Naive thymus-derived CD8-positive, alpha-beta T cell (primary cell): ENCODE data around the gene RPS15. TPM values are rescaled to one million over a fixed set of nuclear protein-coding genes. Genes with fewer than 3 reads are reported as not detected.
"Not testable (repeated sequence)": the region's sequence is repeated elsewhere in the genome, so short reads cannot be mapped to it uniquely, and the experiment has no call there.

Experiments
- ATAC-seq, 2 donors: fragments of 150-1000 bp; cut with Tn5 transposase in 1 of 2; sonication (Bioruptor Pico), chemical (Tn5 transposase) in 1 of 2; 1 replicate in 1 of 2; 2 replicates in 1 of 2; pipeline ENCODE4 v1.10.0; 2021; ENCODE audit warnings: mild to moderate bottlenecking in 2 of 2, moderate library complexity in 2 of 2
- POLR2A ChIA-PET: fragments of 350-600 bp; sonication (Branson Sonifier 250); formaldehyde crosslinking; loops from one replicate; lab custom pipeline; 2021; ENCODE audit warnings: antibody characterized with exemption; lab: Charles Lee
- DNase-seq, 10 donors: peaks; one replicate each; pipeline versions ENCODE4 v3.0.0 to v3.0.0-alpha.2; 2020 to 2022
- H3K27ac Mint-ChIP-seq, 10 donors: one replicate each; pipeline ENCODE4 v1.8.0; 2020 to 2022; ENCODE audit warnings: mild to moderate bottlenecking in 10 of 10, mixed read lengths in 10 of 10, moderate library complexity in 4 of 10, inconsistent platforms in 1 of 10
- H3K27me3 Mint-ChIP-seq, 5 donors: one replicate each; pipeline ENCODE4 v1.8.0; 2021 to 2022; ENCODE audit warnings: mixed read lengths in 5 of 5
- H3K36me3 Mint-ChIP-seq, 3 donors: one replicate each; pipeline ENCODE4 v1.8.0; 2020 to 2022; ENCODE audit warnings: mixed read lengths in 3 of 3, mild to moderate bottlenecking in 2 of 3, inconsistent platforms in 1 of 3
- H3K4me1 Mint-ChIP-seq, 4 donors: one replicate each; pipeline ENCODE4 v1.8.0; 2021 to 2022; ENCODE audit warnings: mixed read lengths in 4 of 4
- H3K4me3 Mint-ChIP-seq, 10 donors: one replicate each; pipeline ENCODE4 v1.8.0; 2020 to 2022; ENCODE audit warnings: mild to moderate bottlenecking in 10 of 10, mixed read lengths in 10 of 10, moderate library complexity in 6 of 10, inconsistent platforms in 1 of 10
- H3K9me3 Mint-ChIP-seq, 9 donors: one replicate each; pipeline ENCODE4 v1.8.0; 2020 to 2022; ENCODE audit warnings: mixed read lengths in 9 of 9, mild to moderate bottlenecking in 3 of 9, inconsistent platforms in 1 of 9, moderate library complexity in 1 of 9
- polyA plus RNA-seq, 3 donors: library from polyadenylated mRNA; unstranded; fragments of 300-500 nt; fragmentation: Illumina TruSeq; gene quantifications; one replicate each; pipeline ENCODE4 v1.2.3, GENCODE V29; 2021
- total RNA-seq, 8 experiments: library from RNA in 2 of 8; stranded (reverse) in 2 of 8; gene quantifications; one replicate each; pipeline ENCODE4 v1.2.3 and lab custom pipeline; 2021 to 2026

RPS15 gene
- total and polyA plus RNA-seq, 5 experiments from 2014 or later, result 1,886 to 4,304 (median 3,438) TPM

DNA sequence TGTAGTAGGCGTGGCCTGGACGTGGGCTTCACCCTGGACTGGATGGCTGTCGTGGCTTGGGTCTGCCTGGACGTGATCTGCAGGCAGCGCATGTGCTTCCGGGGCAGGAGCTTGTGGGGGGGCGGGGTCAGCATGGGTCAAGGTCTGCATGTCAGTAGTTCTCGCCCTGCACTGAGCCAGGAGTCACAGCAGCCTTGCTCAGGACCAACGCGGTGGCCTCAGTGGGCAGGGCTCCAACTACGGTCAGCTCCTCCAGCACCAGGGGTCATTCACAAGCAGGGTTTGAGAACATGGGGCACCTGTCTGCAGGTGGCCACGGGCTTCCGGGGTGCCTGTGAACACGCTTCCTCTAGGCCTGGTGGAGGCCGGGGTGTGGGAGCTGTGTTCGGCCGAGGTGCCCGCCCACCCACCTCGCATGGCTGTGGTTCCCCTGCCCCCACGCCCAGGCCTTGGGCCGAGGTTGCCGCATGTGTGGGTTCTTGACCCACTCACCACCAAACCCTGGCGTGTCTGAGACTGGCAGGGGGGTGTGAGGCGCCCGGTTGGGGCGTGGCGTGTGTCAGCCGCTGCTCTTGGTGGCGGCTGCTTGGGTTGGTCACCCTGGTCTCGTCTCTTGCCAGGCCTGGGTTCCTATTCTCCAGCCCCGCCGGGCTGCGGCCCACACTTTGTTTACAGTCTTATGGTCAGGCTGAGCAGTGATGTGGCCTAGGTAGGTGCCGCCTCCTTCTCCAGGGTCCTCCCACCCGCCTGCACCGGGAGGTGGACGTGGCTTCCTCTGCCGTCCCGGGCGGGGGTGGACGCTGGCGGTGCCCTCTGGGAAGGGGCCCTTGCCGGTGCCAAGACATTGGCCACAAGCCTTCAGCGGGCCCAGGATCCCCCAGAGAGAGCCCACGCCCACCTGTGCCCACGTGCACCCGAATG is 4.8 kb upstream of the RPS15 start:
- ATAC-seq (no peak), DNase-seq (no peak)
- peaks cover 0 to 2% (median 0%) of the 10 kb centered on the region in 5 donors for H3K27me3 Mint-ChIP-seq
- no peak overlapping the region for H3K27ac Mint-ChIP-seq
- H3K9me3 Mint-ChIP-seq, result no peaks in the 10 kb centered on the region
- POLR2A ChIA-PET, result interaction anchor here (0.9 to 1.2 kb wide), 2 partner anchors 21 to 25 kb away, joined by 3 read pairs; no protein-coding TSS in a partner anchor
- peaks cover 0 to 36% (median 0%) of the 10 kb centered on the region in 3 donors for H3K36me3 Mint-ChIP-seq
- H3K4me3 Mint-ChIP-seq, result no peak overlapping the region
- peaks cover 5 to 9% (median 8%) of the 10 kb centered on the region in 4 donors for H3K4me1 Mint-ChIP-seq

GRCh38 chr19:1434040-1434366 is 4.2 kb upstream of the RPS15 start:
- Mint-ChIP-seq H3K4me3 (no peak overlapping the region), H3K9me3 (no peaks in the 10 kb centered on the region), H3K36me3 (peaks cover 0 to 39% (median 0%) of the 10 kb centered on the region in 3 donors), H3K4me1 (peaks cover 6 to 10% (median 8%) of the 10 kb centered on the region in 4 donors), H3K27me3 (peaks cover 0 to 2% (median 0%) of the 10 kb centered on the region in 5 donors), H3K27ac (no peak overlapping the region)
- no peak for ATAC-seq
- POLR2A ChIA-PET, result interaction anchor here (0.6 kb wide), 1 partner anchor 9 kb away, joined by 3 read pairs; no protein-coding TSS in a partner anchor
- no peak for DNase-seq

- DNase-seq (no peak), ATAC-seq (no peak)
- no peak overlapping the region for H3K27ac Mint-ChIP-seq
- peaks cover 6 to 16% (median 11%) of the 10 kb centered on the region in 4 donors for H3K4me1 Mint-ChIP-seq
- H3K36me3 Mint-ChIP-seq, result peaks cover 0 to 45% (median 3%) of the 10 kb centered on the region in 3 donors
- peak overlapping the region in 1 of 10 donors; percentile 29 for H3K4me3 Mint-ChIP-seq
- peaks cover 0 to 2% (median 0%) of the 10 kb centered on the region in 5 donors for H3K27me3 Mint-ChIP-seq
- H3K9me3 Mint-ChIP-seq, result no peaks in the 10 kb centered on the region
- POLR2A ChIA-PET, result interaction anchor here (0.6 to 1.1 kb wide), 2 partner anchors 9 to 11 kb away, joined by 3 read pairs; no protein-coding TSS in a partner anchor
Observed at GRCh38 chr19:1434577-1435060, 3.6 kb upstream of the RPS15 start.

- DNase-seq (no peak), ATAC-seq (no peak)
- H3K27ac Mint-ChIP-seq, result peak overlapping the region in 1 of 10 donors; percentile 40
- no peaks in the 10 kb centered on the region for H3K9me3 Mint-ChIP-seq
- H3K4me3 Mint-ChIP-seq, result no peak overlapping the region
- peaks cover 6 to 25% (median 16%) of the 10 kb centered on the region in 4 donors for H3K4me1 Mint-ChIP-seq
- POLR2A ChIA-PET, result interaction anchor here (1.1 to 2.6 kb wide), 2 partner anchors 10 to 36 kb away, joined by 3 to 14 read pairs; no protein-coding TSS in a partner anchor
- H3K36me3 Mint-ChIP-seq, result peaks cover 0 to 47% (median 5%) of the 10 kb centered on the region in 3 donors
- peaks cover 0 to 2% (median 0%) of the 10 kb centered on the region in 5 donors for H3K27me3 Mint-ChIP-seq
Observed at GRCh38 chr19:1435378-1435989, 2.7 kb upstream of the RPS15 start.

- no peaks in the 10 kb centered on the region for H3K9me3 Mint-ChIP-seq
- H3K27ac Mint-ChIP-seq, result peak overlapping the region in 9 of 10 donors; percentile 92 to 99 (median 99)
- POLR2A ChIA-PET, result interaction anchor here (0.6 to 2.6 kb wide), 7 partner anchors 10 to 694 kb away, joined by 3 to 14 read pairs (median 3); no protein-coding TSS in a partner anchor
- H3K27me3 Mint-ChIP-seq, result peaks cover 0 to 2% (median 0%) of the 10 kb centered on the region in 5 donors
- peak overlapping the region; percentile 94 to 99 (median 98) for H3K4me3 Mint-ChIP-seq
- ATAC-seq, result no peak
- H3K4me1 Mint-ChIP-seq, result peaks cover 6 to 36% (median 24%) of the 10 kb centered on the region in 4 donors
- peaks cover 0 to 49% (median 11%) of the 10 kb centered on the region in 3 donors for H3K36me3 Mint-ChIP-seq
- no peak for DNase-seq
Observed at GRCh38 chr19:1437609-1438008, 587 bp upstream of the RPS15 start.

GRCh38 chr19:1438933-1439354 is 748 bp downstream of the RPS15 start:
- POLR2A ChIA-PET, result interaction anchor here (0.6 to 1.0 kb wide), 3 partner anchors 14 to 32 kb away, joined by 3 read pairs; no protein-coding TSS in a partner anchor
- peak overlapping the region; percentile 94 to 99 (median 98) for H3K4me3 Mint-ChIP-seq
- H3K27me3 Mint-ChIP-seq, result peaks cover 0 to 2% (median 0%) of the 10 kb centered on the region in 5 donors
- peak overlapping the region in 9 of 10 donors; percentile 85 to 99 (median 99) for H3K27ac Mint-ChIP-seq
- H3K4me1 Mint-ChIP-seq, result peaks cover 6 to 36% (median 25%) of the 10 kb centered on the region in 4 donors
- ATAC-seq, result peak in 1 of 2 donors; percentile 9
- no peaks in the 10 kb centered on the region for H3K9me3 Mint-ChIP-seq
- DNase-seq, result peak in 3 of 10 donors; percentile 24 to 27 (median 25)
- peaks cover 0 to 50% (median 11%) of the 10 kb centered on the region in 3 donors for H3K36me3 Mint-ChIP-seq

DNA sequence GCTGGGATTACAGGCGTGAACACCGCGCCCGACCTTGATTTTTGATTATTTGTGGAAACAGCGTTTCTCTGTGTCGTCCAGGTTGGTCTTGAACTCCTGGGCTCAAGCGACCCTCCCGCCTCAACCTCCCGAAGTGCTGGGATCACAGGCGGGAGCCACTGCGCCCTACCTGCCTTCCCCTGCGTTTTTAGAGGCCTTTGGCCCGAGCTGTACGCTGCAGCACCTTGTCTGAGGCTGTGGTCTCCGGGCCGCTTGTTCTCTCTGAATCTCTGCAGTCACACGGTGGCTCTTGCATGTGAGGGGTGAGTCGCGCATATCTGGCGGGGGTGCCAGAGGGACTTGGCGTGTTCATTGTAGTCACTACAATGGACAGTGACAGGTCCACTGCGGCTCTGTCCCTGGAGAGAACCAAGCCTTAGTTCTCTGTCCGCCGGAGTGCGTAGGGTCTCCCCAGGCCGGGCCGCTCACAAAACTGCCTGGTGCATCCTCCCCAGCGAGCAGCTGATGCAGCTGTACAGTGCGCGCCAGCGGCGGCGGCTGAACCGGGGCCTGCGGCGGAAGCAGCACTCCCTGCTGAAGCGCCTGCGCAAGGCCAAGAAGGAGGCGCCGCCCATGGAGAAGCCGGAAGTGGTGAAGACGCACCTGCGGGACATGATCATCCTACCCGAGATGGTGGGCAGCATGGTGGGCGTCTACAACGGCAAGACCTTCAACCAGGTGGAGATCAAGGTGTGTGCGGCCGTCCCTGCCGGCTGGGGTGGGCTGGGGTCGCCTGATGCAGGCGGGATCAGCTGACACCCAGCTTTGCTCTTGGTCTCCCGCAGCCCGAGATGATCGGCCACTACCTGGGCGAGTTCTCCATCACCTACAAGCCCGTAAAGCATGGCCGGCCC is 1.6 kb downstream of the RPS15 start:
- peak overlapping the region; percentile 56 to 99 (median 94) for H3K27ac Mint-ChIP-seq
- not testable (repeated sequence) for H3K9me3 Mint-ChIP-seq, ATAC-seq, DNase-seq, H3K27me3 Mint-ChIP-seq
- POLR2A ChIA-PET, result interaction anchor here (0.9 to 1.2 kb wide), 2 partner anchors 39 to 170 kb away, joined by 3 read pairs; no protein-coding TSS in a partner anchor
- peaks cover 8 to 41% (median 29%) of the 10 kb centered on the region in 4 donors for H3K4me1 Mint-ChIP-seq
- peak overlapping the region; percentile 94 to 99 (median 98) for H3K4me3 Mint-ChIP-seq
- peaks cover 0 to 50% (median 11%) of the 10 kb centered on the region in 3 donors for H3K36me3 Mint-ChIP-seq

GRCh38 chr19:1440418-1440801 is 2.2 kb downstream of the RPS15 start:
- Mint-ChIP-seq H3K9me3 (no peaks in the 10 kb centered on the region), H3K4me3 (peak overlapping the region; percentile 52 to 99 (median 96)), H3K36me3 (peaks cover 0 to 47% (median 11%) of the 10 kb centered on the region in 3 donors), H3K27me3 (peaks cover 0 to 2% (median 0%) of the 10 kb centered on the region in 5 donors), H3K4me1 (peaks cover 9 to 45% (median 34%) of the 10 kb centered on the region in 4 donors), H3K27ac (peak overlapping the region in 9 of 10 donors; percentile 40 to 87 (median 60))
- POLR2A ChIA-PET, result interaction anchor here (0.9 to 1.8 kb wide), 5 partner anchors 10 to 171 kb away, joined by 3 to 5 read pairs (median 3); partner anchors contain the start of gene FAM174C
- DNase-seq, result no peak
- ATAC-seq, result no peak

DNA sequence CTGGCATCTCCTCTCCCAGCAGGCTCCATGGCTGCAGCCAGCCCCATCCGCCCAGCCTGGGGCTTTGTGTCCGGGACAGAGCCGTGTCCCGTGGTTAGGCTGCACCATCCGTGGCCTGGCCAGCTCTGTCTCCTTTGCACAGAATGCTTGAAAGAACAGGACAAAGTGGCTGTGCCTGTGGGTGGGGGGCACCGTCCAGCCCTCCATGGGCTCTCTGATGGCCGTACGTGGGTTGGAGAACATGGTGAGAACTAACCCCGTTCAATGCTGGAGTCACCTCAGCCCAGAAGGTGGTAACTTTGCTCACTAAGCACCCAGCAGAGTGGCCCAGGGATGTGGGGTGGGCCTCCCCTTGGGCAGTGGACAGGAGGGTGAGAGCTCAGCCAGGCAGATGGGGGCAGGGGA is 2.8 kb downstream of the RPS15 start:
- peaks cover 0 to 2% (median 0%) of the 10 kb centered on the region in 5 donors for H3K27me3 Mint-ChIP-seq
- H3K9me3 Mint-ChIP-seq, result no peaks in the 10 kb centered on the region
- peaks cover 11 to 45% (median 35%) of the 10 kb centered on the region in 4 donors for H3K4me1 Mint-ChIP-seq
- H3K27ac Mint-ChIP-seq, result peak overlapping the region in 6 of 10 donors; percentile 38 to 87 (median 62)
- DNase-seq, result no peak
- H3K36me3 Mint-ChIP-seq, result peaks cover 0 to 43% (median 11%) of the 10 kb centered on the region in 3 donors
- POLR2A ChIA-PET, result interaction anchor here (0.7 to 1.8 kb wide), 7 partner anchors 10 to 312 kb away, joined by 3 to 5 read pairs (median 4); partner anchors contain the start of gene FAM174C
- ATAC-seq, result no peak
- H3K4me3 Mint-ChIP-seq, result peak overlapping the region; percentile 52 to 99 (median 96)

GRCh38 chr19:1441677-1442438 is 3.7 kb downstream of the RPS15 start:
- H3K27me3 Mint-ChIP-seq, result peaks cover 0 to 5% (median 0%) of the 10 kb centered on the region in 5 donors
- no peaks in the 10 kb centered on the region for H3K9me3 Mint-ChIP-seq
- H3K36me3 Mint-ChIP-seq, result peaks cover 0 to 43% (median 11%) of the 10 kb centered on the region in 3 donors
- peak overlapping the region in 7 of 10 donors; percentile 24 to 99 (median 44) for H3K4me3 Mint-ChIP-seq
- peak overlapping the region in 4 of 10 donors; percentile 36 to 81 (median 51) for H3K27ac Mint-ChIP-seq
- DNase-seq (no peak), ATAC-seq (no peak)
- peaks cover 11 to 47% (median 37%) of the 10 kb centered on the region in 4 donors for H3K4me1 Mint-ChIP-seq
- POLR2A ChIA-PET, result interaction anchor here (0.7 to 1.8 kb wide), 8 partner anchors 9 to 313 kb away, joined by 3 to 6 read pairs (median 4); partner anchors contain the start of gene FAM174C
